Measurements from ENCODE around the gene RDX. TPM values are rescaled to one million over a fixed set of nuclear protein-coding genes. Genes with fewer than 3 reads are reported as not detected.

Gene RDX
- total and polyA plus RNA-seq, 10 of the 15 experiments (the other 5 are each of a cell fraction or from before 2014, with no cell fraction given), result 24.6 to 62.2 (median 47.8) TPM

GRCh38 chr11:110131386-110132123 lies 164.9 kb downstream of the RDX start:
- POLR2A ChIA-PET, result no interaction called here
- Histone ChIP-seq H3K4me1 (ENCODE audit: control insufficient read depth, insufficient read depth, low read length) (no peaks in the 10 kb centered on the region), H3K27me3 (replicated peaks in 1 of 2; ENCODE audit: control insufficient read depth in 2 of 2, insufficient read depth in 2 of 2, low read length in 1 of 2) (no peaks in the 10 kb centered on the region), H3K9me3 (replicated peaks; ENCODE audit: control insufficient read depth, insufficient read depth, low read length) (no peaks in the 10 kb centered on the region), H3K27ac (ENCODE audit: control insufficient read depth, insufficient read depth) (no peak overlapping the region), H4K20me1 (ENCODE audit: control insufficient read depth, insufficient read depth) (no peaks in the 10 kb centered on the region), H3K4me2 (ENCODE audit: control insufficient read depth, insufficient read depth) (no peak overlapping the region), H3K9ac (ENCODE audit: control insufficient read depth, insufficient read depth, low read length) (no peak overlapping the region), H3K4me3 (no peak overlapping the region), H3K36me3 (ENCODE audit: control insufficient read depth in 2 of 2, insufficient read depth in 2 of 2, low read length in 1 of 2) (no peaks in the 10 kb centered on the region; a peak in 1 of 4 replicates), H2AFZ (ENCODE audit: control insufficient read depth, low read depth, low read length) (no peak overlapping the region), H3K79me2 (ENCODE audit: control insufficient read depth, insufficient read depth, low read length) (peaks cover 9% of the 10 kb centered on the region)
- no peak for FAIRE-seq
- 71% methylated on average over 6 of the region's 6 CpGs for WGBS (ENCODE audit: insufficient coverage, insufficient replicate concordance, low lambda C conversion rate, missing lambda C conversion rate)
- CTCF ChIA-PET, result interaction anchor here (1.5 kb wide), 1 partner anchor 29 kb away, joined by 4 read pairs; no protein-coding TSS in a partner anchor
- in situ Hi-C loops (cut with MboI), result no loop called here
- DNase-seq (ENCODE audit: low read depth, low spot score), result no peak
- RAD21 ChIA-PET (ENCODE audit: unreplicated experiment), result interaction anchor here (0.8 kb wide), 1 partner anchor 9 kb away, joined by 3 read pairs; no protein-coding TSS in a partner anchor
- ATAC-seq, result no peak
- SMC1A ChIA-PET (ENCODE audit: uncharacterized antibody, unreplicated experiment), result interaction anchor here (0.9 to 1.9 kb wide), 11 partner anchors 9 to 412 kb away, joined by 3 to 8 read pairs (median 3); no protein-coding TSS in a partner anchor
- no TSS peak for BruUV-seq (replicated peaks)
- intact Hi-C loops (cut with micrococcal nuclease; ENCODE audit: unreplicated experiment), result no loop called here
- TF ChIP-seq HDAC6 (IDR thresholded peaks at IDR 0.05; ENCODE audit: unreplicated experiment) (no peak), TBL1XR1 (IDR thresholded peaks at IDR 0.05; ENCODE audit: low read depth, low read length) (no peak), EP300 (IDR thresholded peaks at IDR 0.05; ENCODE audit: borderline replicate concordance in 1 of 2, control insufficient read depth in 1 of 2, low read depth in 2 of 2, low read length in 2 of 2) (no peak), PRDM15 (CRISPR knock-in tag; IDR thresholded peaks at IDR 0.05) (no peak), EZH2 (IDR thresholded peaks at IDR 0.05; ENCODE audit: borderline replicate concordance, control insufficient read depth, low read depth, low read length) (no peak), STAT3 (IDR thresholded peaks at IDR 0.05; ENCODE audit: low read depth, low read length) (no peak), HDGF (IDR thresholded peaks at IDR 0.05) (no peak), SMAD1 (IDR thresholded peaks at IDR 0.05; ENCODE audit: low read depth, partially characterized antibody) (no peak), STAT1 (conservative IDR thresholded peaks at IDR 0.05) (no peak)
- TF ChIP-seq, protein P1, sequence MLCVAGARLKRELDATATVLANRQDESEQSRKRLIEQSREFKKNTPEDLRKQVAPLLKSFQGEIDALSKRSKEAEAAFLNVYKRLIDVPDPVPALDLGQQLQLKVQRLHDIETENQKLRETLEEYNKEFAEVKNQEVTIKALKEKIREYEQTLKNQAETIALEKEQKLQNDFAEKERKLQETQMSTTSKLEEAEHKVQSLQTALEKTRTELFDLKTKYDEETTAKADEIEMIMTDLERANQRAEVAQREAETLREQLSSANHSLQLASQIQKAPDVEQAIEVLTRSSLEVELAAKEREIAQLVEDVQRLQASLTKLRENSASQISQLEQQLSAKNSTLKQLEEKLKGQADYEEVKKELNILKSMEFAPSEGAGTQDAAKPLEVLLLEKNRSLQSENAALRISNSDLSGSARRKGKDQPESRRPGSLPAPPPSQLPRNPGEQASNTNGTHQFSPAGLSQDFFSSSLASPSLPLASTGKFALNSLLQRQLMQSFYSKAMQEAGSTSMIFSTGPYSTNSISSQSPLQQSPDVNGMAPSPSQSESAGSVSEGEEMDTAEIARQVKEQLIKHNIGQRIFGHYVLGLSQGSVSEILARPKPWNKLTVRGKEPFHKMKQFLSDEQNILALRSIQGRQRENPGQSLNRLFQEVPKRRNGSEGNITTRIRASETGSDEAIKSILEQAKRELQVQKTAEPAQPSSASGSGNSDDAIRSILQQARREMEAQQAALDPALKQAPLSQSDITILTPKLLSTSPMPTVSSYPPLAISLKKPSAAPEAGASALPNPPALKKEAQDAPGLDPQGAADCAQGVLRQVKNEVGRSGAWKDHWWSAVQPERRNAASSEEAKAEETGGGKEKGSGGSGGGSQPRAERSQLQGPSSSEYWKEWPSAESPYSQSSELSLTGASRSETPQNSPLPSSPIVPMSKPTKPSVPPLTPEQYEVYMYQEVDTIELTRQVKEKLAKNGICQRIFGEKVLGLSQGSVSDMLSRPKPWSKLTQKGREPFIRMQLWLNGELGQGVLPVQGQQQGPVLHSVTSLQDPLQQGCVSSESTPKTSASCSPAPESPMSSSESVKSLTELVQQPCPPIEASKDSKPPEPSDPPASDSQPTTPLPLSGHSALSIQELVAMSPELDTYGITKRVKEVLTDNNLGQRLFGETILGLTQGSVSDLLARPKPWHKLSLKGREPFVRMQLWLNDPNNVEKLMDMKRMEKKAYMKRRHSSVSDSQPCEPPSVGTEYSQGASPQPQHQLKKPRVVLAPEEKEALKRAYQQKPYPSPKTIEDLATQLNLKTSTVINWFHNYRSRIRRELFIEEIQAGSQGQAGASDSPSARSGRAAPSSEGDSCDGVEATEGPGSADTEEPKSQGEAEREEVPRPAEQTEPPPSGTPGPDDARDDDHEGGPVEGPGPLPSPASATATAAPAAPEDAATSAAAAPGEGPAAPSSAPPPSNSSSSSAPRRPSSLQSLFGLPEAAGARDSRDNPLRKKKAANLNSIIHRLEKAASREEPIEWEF (IDR thresholded peaks at IDR 0.05; ENCODE audit: insufficient replicate concordance, low read depth, low read length), result no peak
- TF ChIP-seq, protein P2, sequence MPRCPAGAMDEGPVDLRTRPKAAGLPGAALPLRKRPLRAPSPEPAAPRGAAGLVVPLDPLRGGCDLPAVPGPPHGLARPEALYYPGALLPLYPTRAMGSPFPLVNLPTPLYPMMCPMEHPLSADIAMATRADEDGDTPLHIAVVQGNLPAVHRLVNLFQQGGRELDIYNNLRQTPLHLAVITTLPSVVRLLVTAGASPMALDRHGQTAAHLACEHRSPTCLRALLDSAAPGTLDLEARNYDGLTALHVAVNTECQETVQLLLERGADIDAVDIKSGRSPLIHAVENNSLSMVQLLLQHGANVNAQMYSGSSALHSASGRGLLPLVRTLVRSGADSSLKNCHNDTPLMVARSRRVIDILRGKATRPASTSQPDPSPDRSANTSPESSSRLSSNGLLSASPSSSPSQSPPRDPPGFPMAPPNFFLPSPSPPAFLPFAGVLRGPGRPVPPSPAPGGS (IDR thresholded peaks at IDR 0.05; ENCODE audit: borderline replicate concordance, insufficient read depth, low read depth, low read length, poor library complexity, severe bottlenecking), result no peak
